HL-60/S4 treated with retinoic acid at 250 ng/mL for 4 days and 3 days (cell line): Measurements from ENCODE around the gene CAPN5.

Source experiments
- in situ Hi-C: fragments of 300-500 bp; cut with MboI; formaldehyde crosslinking; loops from 2 replicates; pipeline ENCODE4 v1.7.0; 2022; ENCODE audit warnings: low sequenced_read_pairs

The CAPN5 gene

DNA sequence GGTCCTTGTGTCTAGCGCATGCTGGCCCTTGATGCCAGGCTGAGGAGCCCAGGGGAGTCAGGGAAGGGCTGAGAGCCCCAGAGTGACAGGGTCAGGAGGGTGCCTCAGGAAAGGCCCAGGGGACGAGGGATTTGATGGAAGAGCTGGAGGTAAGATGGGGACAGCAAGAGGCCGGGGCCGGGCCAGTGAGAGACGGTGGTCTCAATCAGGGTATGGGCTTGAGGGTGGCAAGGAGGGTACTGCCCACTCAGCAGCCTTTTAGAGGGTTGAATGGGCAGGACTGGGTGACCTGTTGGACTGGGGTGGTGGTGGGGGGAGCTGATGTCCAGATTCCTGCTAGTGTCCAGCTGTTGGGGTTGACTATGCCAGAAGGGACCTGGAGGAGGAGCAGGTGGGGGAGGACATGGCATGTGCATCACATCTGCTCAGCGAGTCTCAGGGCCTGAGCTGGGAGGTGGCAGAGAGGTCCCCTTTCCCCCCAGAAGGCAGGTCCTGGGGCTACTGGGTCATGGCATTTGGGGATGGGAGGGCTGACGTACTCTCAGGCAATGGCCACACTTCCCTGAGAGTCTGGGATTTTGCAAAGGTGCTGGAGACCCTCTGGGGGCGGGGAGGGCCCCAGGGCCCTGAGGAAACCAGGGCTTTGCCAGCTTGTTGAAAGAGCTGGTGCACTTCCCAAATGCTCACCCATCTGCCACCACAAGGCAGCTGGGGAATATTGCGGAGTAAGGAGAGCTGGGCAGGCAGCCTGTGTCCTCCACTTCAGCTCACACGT lies 79.7 kb downstream of the CAPN5 start:
- in situ Hi-C loops = no loop called here

DNA sequence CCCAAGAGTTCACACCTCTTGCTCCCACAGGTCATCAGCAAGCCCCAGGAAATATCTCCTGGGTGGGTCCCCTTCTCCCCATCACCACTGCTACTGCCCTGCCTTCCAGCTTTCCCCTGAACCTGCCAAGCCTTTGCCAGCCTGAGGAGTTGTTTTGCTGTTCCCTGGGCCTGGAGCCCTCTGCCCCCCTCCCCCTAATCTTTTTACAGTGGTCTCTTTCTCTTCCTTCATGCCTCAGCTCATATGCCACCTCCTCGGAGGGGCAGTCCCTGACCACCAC lies 80.2 kb downstream of the CAPN5 start:
- in situ Hi-C loops = no loop called here

GRCh38 chr11:77147668-77148321 lies 81.0 kb downstream of the CAPN5 start:
- in situ Hi-C loops = no loop called here

GRCh38 chr11:77148963-77149715 lies 82.4 kb downstream of the CAPN5 start:
- in situ Hi-C loops = no loop called here

GRCh38 chr11:77149716-77150392 lies 83.1 kb downstream of the CAPN5 start:
- in situ Hi-C loops = no loop called here

DNA sequence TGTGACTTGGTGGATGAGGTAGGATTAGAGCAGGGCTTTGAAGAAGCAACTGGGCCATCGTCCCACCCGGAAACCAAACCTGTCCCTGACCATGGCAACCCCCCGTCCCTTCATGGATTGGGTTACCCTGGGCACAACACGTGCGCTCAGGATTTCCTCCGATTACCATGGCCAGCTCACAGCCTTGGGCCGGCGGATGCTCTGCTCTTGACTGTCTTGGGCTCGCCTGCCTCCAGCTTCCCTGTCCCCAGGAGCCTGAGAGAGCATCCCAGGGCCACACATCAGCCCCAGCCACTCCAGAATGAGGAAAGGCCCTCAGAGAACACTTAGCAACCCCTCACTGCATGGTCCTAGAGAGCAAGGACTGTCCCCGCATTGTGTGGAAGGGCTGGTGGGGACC lies 84.1 kb downstream of the CAPN5 start:
- in situ Hi-C loops = no loop called here

GRCh38 chr11:77151804-77152509 lies 85.2 kb downstream of the CAPN5 start:
- in situ Hi-C loops = no loop called here

GRCh38 chr11:77152846-77153245 lies 86.1 kb downstream of the CAPN5 start:
- in situ Hi-C loops = no loop called here

GRCh38 chr11:77153276-77154185 lies 86.8 kb downstream of the CAPN5 start:
- in situ Hi-C loops = no loop called here

DNA sequence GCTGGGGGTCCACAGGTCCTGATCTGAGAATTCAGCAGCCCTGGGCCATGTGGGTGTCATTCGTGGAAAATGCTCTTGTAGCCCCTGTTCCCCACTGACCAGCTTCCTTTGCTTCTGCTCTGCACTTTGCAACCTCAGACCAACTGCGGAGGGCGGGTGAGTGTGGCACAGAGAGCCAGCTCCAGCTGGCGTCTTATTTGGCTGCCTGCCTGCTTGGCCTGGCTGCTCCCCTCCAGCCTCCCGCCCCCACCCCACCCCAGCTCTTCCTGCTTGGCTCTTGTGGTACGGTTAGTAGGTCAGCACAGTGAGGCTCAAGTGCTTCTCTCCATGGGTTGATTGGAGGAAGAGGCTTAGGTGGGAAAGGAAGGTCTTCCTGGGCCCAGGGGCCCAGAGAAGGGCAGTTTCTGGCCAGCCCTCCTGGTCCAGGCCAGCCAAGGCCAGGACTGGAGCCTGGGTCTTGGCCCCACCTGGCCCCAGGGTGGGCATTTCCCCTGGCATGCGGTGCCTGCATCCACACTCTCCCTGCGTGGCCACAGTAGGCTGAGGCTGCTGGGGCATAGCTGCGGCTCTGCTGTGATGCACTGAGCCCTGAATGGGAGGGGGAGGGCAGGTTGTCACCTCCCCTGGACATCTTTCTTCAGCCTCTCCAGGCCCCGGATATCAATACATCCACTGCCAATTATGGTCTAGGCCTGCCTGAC lies 87.8 kb downstream of the CAPN5 start:
- in situ Hi-C loops = no loop called here

DNA sequence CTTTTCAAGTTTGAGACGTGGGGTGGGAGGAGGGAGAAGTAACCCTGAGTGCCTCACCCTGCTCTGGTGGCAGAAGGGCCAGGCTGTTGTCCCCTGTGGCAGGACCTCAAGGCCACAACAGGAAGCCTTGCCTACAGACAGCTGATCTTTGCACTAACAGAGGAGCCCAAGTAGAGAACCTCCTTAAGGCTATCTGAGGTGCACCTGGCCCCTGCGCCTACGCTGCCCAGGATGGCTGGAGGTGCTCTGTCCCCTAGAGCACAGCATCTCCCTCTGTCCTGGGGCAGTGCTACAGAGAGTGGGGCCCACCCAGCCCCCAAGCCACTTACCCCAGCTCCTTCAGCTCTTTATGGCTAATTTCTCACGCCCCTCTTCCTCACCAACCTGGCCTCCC lies 88.3 kb downstream of the CAPN5 start:
- in situ Hi-C loops = no loop called here

- in situ Hi-C loops = no loop called here
Measured at GRCh38 chr11:77155556-77156130, 88.9 kb downstream of the CAPN5 start.

- in situ Hi-C loops = no loop called here
Measured at GRCh38 chr11:77156396-77157195, 89.8 kb downstream of the CAPN5 start.

DNA sequence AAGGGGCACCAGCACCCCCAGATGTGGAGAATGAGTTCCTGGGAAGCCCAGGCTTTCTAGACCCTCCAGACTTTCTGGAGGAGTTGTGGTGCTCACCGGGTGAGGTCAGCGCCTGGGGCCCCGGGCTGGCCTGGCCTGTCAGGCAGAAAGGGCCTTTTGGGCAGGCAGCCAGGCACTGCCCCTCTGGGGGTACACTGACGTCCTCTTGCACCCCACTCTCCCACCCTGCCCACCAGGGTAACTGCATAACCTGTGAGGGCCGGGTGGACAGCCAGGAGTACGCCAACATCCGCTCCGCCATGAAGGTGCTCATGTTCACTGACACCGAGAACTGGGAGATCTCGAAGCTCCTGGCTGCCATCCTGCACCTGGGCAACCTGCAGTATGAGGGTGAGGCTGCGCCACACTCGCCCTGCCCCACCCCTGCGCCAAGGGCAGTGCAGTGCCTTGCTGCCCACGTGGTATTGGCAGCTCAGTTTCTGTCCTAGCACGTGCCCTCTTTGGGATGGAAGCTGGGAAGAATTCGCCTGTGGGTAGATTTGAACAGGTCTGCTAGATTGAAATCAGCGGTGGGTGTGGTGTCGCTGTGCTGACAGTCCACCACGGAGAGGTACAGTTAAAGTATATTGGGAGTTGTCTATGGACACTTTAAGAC lies 91.4 kb downstream of the CAPN5 start:
- in situ Hi-C loops = no loop called here

DNA sequence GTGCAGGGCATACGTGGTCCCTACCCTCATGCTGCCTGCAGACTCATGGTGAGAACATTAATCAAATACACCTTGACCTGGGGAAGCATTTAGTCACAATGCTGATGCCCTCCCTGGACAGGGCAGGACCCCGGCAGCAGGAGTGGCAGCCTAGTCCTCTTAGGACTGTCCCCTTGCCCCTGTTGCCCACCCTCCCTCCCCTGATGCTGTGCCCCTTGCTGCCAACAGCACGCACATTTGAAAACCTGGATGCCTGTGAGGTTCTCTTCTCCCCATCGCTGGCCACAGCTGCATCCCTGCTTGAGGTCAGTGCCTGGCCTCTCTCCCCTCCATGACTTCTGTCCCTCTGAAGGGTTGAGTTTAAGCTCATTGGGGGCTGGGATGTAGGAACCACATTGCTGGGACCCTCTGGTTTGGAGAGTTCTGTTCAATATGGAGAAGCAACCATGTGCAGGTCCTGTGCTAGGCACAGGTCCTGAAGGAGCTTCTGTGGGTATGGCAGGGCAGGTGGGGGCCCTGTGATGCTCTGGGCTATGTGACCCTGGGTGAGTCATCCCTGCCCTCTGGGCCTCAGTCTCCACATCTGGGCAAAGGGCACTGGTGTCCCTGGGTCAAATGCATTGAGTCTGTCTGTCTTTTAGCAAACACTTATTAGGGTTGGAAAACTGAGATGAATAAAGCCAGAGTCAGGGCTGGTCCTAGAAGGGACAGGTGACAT lies 92.6 kb downstream of the CAPN5 start:
- in situ Hi-C loops = no loop called here

DNA sequence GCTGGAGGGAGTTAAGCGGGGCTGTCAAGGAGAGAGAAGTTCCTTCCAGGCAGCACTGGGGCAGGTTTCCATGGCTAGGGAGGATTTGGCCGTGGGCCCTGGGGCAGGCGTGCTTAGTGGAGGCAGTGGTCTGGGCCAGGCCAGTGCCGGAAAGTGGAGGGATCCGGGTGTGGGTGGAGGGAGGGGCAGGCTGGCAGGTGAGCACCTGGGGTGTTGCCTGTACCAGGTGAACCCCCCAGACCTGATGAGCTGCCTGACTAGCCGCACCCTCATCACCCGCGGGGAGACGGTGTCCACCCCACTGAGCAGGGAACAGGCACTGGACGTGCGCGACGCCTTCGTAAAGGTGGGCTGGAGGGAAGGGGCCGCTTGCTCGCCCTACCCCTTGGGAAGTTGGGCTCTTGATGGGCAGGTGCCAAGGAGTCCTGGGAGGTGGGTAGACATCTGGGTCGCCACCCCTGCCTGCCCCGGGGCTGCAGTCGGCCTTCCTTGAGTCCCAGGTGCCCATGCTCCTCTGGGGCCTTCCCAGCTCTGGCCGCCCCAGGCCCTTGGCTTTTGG lies 93.2 kb downstream of the CAPN5 start:
- in situ Hi-C loops = no loop called here

DNA sequence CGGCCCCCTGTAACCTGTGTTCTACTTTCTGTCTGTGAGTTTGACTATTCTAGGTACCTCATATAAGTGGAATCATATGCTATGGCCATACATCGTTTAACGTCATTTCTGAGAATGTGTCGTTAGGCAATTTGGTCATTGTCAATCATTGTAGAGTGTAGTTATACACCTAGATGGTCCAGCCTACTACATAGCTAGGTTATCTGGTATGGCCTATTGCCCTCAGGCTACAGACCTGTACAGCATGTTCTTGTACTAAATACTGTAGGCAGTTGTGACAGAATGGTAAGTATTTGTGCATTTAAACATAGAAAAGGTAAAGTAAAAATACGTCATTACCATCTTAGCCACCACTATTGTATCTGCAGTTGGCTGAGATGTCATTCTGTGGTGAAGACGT lies 96.5 kb downstream of the CAPN5 start:
- in situ Hi-C loops = no loop called here
